GM18505 (cell line): Measurements from ENCODE around the gene TMEM254.
"Not testable (repeated sequence)": the region's sequence is repeated elsewhere in the genome, so short reads cannot be mapped to it uniquely, and the experiment has no call there.

Experiments
- ATAC-seq: cut with Tn5 transposase; IDR thresholded peaks from one replicate; pipeline ENCODE4 v1.9.1; 2021; ENCODE audit not compliant: unreplicated experiment
- POLR2A ChIP-seq: IDR thresholded peaks from 4 replicates; pipeline ENCODE4 v1.6.1; 2011; ENCODE audit warnings: borderline replicate concordance; ENCODE audit not compliant: insufficient read depth, insufficient read length; ENCODE audit errors: extremely low read depth

The TMEM254 gene

DNA sequence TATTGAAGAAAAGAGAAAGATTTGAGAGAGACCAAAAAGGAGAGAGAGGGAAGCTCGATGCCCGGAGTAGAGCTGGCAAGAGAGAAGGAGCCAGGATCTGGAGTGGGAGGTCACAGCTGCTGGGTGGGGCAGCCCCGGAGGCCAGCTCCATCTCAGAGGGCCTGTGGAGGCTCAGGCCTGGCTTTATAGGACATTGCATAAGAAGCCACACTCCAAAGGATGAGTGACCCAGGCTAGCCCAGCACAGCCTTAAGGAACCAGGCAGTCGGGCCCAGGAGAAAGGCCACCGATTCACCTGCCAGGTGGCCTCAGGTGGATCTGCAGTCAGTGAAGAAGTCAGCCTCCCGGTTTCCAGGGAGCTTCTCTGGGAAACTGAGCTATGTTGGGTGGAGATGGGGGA is 54.7 kb downstream of the TMEM254 start:
- ATAC-seq, result no peak
- no peak for TF ChIP-seq POLR2A

DNA sequence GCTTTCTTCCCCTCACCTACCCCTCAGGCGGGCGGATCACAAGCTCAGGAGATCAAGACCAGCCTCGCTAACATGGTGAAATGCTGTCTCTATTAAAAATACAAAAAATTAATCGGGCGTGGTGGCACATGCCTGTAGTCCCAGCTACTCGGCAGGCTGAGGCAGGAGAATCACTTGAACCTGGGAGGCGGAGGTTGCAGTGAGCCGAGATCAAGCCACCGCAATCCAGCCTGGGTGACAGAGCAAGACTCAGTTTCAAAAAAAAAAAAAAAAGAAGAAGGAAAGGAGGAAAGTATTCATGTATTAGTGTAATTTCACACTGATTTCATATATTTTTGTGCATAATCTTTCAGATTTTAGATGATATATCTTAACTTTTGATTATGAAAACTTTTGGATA is 55.2 kb downstream of the TMEM254 start:
- not testable (repeated sequence) for ATAC-seq

DNA sequence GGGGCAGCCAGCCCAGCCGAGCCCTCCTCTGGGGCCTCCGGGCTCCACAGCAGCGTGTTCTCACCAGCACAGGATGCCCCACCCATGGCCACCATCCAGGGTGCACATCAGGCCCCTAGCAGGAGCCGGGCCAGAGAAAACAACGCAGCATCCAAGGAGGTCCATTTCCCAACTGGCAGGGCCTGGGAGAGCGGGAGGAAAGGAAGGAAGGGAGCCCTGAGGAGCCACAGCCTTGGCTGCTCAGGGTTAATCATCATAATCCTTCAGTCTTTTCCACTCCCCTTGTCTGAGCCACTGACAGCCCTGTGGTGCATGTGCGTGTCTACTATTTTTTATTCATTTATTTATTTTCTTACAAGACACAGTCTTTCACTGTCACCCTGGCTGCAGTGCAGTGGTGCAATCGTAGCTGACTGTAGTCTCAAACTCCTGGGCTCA is 57.7 kb downstream of the TMEM254 start:
- TF ChIP-seq POLR2A, result no peak
- no peak for ATAC-seq

DNA sequence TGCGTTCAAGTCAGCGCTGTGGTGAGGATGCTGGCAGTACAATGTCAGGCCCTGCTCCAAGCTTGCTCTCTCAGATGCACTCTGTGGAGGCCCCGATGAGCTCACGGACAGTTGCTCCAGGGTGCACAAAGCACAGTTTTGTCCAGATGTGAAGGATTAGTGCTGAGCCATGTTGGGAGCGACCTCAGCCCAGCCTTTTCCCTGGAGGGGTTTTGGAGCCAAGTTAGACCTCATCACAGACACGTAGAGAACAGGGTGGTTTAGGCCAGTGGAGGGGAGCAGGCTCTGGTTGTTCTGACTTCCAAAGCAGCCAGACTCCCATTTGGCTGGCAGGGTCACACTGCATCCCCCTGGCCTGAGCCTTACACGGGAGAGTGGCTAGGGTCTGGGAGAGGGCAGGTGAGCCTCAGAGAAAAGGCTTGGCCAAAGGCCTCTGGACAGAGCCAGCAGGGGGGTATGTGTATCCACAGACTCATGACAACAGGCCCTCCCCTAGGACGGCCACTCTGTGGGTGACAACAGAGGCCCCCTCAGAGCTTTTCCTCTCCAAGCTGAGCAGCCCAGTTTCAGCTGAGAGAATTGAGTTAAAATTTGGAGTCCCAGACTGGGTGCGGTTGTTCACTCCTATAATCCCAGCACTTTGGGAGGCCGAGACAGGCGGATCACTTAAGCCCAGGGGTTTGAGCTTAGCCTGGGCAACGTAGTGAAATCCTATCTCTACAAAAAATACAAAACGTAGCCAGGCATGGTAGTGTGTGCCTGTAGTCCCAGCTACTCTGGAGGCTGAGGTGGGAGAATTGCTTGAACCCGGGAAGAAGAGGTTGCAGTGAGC is 58.8 kb downstream of the TMEM254 start:
- no peak for ATAC-seq
- TF ChIP-seq POLR2A, result no peak

DNA sequence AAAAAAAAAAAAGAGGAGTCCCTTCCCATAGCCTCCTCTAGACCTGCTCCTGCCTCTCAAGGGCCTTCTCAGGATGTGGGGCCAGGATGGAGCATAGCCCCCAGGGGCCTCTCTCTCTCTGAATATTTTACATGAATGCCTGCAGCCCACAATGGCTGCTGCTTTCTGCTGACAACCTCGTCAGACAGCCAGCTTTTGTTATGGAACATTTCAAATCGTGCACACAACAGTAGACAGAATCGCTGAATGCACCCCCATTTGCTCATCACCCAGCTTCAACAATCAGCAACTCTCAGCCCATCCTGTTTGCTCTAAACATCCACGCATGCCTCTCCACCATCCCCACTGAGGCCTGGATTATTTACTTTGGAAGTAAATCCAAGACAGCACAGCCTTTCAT is 59.5 kb downstream of the TMEM254 start:
- ATAC-seq, result no peak
- no peak for TF ChIP-seq POLR2A

DNA sequence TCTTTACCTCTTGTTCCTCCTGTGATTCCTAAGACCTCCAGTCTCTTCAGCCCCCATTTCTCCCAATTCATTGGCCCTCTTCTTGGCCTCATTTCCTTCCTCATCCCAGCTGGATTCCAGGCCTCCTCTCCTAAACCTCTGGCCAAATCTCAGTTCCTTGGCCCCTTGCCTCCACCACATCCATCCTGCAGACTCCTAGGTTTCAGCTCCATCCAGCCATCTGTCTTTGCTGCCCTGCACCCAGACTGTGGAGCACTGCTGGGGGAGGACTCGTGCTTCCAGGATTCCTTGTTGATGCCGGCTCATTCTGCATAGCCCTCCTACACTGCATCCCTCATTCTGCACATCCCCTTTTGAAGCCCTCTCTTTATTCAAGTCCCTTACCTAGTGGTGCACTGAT is 60.8 kb downstream of the TMEM254 start:
- no peak for ATAC-seq
- no peak for TF ChIP-seq POLR2A

GRCh38 chr10:80140251-80140650 is 61.8 kb downstream of the TMEM254 start:
- no peak for TF ChIP-seq POLR2A
- no peak for ATAC-seq

- no peak for ATAC-seq
- TF ChIP-seq POLR2A, result no peak
These were observed 63.4 kb downstream of the TMEM254 start for GRCh38 chr10:80141696-80142460.
